Hepatocyte (in vitro differentiated cells): ENCODE measurements around the gene TCN2.

Experiments
- EZH2 ChIP-seq: fragments of 200-600 bp; sonication (generic); IDR thresholded peaks from 2 replicates; pipeline ENCODE4 v1.6.1; 2016; ENCODE audit warnings: antibody characterized with exemption, mild to moderate bottlenecking, borderline replicate concordance
- TF ChIP-seq, protein P1 (sequence below): fragments of 200-600 bp; sonication (generic); IDR thresholded peaks from 2 replicates; pipeline ENCODE4 v1.5.1; 2016; ENCODE audit warnings: antibody characterized with exemption, mild to moderate bottlenecking; ENCODE audit not compliant: poor library complexity

DNA sequence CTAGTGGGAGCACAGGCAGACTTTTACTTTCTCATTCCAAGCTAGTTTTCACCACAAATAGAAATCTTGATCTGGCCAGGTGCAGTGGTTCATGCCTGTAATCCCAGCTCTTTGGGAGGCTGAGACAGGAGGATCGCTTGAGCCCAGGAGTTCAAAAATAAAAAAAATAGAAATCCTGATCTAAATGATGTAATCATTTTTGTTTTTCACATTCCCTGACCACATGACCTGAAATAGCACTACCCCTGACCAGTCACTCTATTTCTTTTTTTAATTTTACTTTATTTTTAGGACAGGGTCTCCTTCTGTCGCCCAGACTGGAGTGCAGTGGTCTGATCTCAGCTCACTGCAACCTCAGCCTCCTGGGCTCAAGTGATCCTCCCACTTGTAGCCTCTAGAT, 2.3 kb upstream of the TCN2 start:
- TF ChIP-seq, protein P1, sequence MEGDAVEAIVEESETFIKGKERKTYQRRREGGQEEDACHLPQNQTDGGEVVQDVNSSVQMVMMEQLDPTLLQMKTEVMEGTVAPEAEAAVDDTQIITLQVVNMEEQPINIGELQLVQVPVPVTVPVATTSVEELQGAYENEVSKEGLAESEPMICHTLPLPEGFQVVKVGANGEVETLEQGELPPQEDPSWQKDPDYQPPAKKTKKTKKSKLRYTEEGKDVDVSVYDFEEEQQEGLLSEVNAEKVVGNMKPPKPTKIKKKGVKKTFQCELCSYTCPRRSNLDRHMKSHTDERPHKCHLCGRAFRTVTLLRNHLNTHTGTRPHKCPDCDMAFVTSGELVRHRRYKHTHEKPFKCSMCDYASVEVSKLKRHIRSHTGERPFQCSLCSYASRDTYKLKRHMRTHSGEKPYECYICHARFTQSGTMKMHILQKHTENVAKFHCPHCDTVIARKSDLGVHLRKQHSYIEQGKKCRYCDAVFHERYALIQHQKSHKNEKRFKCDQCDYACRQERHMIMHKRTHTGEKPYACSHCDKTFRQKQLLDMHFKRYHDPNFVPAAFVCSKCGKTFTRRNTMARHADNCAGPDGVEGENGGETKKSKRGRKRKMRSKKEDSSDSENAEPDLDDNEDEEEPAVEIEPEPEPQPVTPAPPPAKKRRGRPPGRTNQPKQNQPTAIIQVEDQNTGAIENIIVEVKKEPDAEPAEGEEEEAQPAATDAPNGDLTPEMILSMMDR: no peak
- no peak for TF ChIP-seq EZH2
